Esophagus muscularis mucosa (tissue), 4 donors: Measurements from ENCODE around the gene CNOT3. TPM values are rescaled to one million over a fixed set of nuclear protein-coding genes. Genes with fewer than 3 reads are reported as not detected.
A peak's percentile ranks its signal among the peaks of the same experiment; 100 is the strongest.
"Not testable (repeated sequence)": the region's sequence is repeated elsewhere in the genome, so short reads cannot be mapped to it uniquely, and the experiment has no call there.

Experiments used
- DNase-seq: peaks from one replicate; pipeline ENCODE4 v3.0.0-alpha.2; 2017; ENCODE audit errors: extremely low spot score
- H3K27ac ChIP-seq, 4 donors: fragments of 200-600 bp; sonication (generic); replicated peaks in 1 of 4; 1 replicate in 3 of 4; 2 replicates in 1 of 4; pipeline ENCODE4 v1.5.1; 2016 to 2019; ENCODE audit warnings: mild to moderate bottlenecking in 1 of 4
- H3K27me3 ChIP-seq, 4 donors: fragments of 200-600 bp; sonication (generic); one replicate each; pipeline versions ENCODE4 v1.5.1 to v1.6.0; 2016 to 2019
- H3K36me3 ChIP-seq, 4 donors: fragments of 200-600 bp; sonication (generic); one replicate each; pipeline ENCODE4 v1.5.1; 2016 to 2019
- H3K4me1 ChIP-seq, 4 donors: fragments of 200-600 bp; sonication (generic); one replicate each; pipeline ENCODE4 v1.5.1; 2016 to 2019
- H3K4me3 ChIP-seq, 4 donors: fragments of 200-600 bp; sonication (generic); 1 replicate in 2 of 4; 2 replicates in 2 of 4; pipeline ENCODE4 v1.5.1; 2016 to 2019; ENCODE audit warnings: mild to moderate bottlenecking in 4 of 4, moderate library complexity in 1 of 4
- H3K9me3 ChIP-seq, 4 donors: fragments of 200-600 bp; sonication (generic); 1 replicate in 3 of 4; 2 replicates in 1 of 4; pipeline ENCODE4 v1.5.1; 2016 to 2019
- CTCF ChIP-seq, 3 experiments: fragments of 200-600 bp in 2 of 3; fragments of 450-650 bp in 1 of 3; sonication (generic) in 2 of 3; IDR thresholded peaks; one replicate each; pipeline ENCODE4 v1.5.1; 2017 to 2019; ENCODE audit warnings: antibody characterized with exemption in 3 of 3, mild to moderate bottlenecking in 2 of 3, moderate library complexity in 1 of 3
- EP300 ChIP-seq: sonication (generic); formaldehyde crosslinking; IDR thresholded peaks from one replicate; pipeline ENCODE4 v1.6.1; 2017; ENCODE audit warnings: antibody characterized with exemption
- POLR2A ChIP-seq: fragments of 450-650 bp; IDR thresholded peaks from one replicate; pipeline ENCODE4 v1.6.1; 2017; ENCODE audit warnings: antibody characterized with exemption, moderate library complexity, mild to moderate bottlenecking, low read depth
- POLR2AphosphoS5 ChIP-seq, 2 donors: sonication (generic); formaldehyde crosslinking; IDR thresholded peaks; one replicate each; pipeline ENCODE4 v1.6.1; 2017; ENCODE audit warnings: antibody characterized with exemption in 2 of 2
- WGBS: methylation state at CpG from one replicate; pipeline ENCODE4 v1.1.5; 2018; 5-methylcytosine and 5-hydroxymethylcytosine counted together
- intact Hi-C: fragments of 100-400 bp; cut with DNase I; formaldehyde crosslinking; loops from one replicate; pipeline ENCODE4 v1.15.1; 2023
- total RNA-seq, 4 donors: library from RNA; depleted of rRNA; stranded (reverse); fragments of >200 nt; gene quantifications; one replicate each; pipeline versions ENCODE4 v1.1.0 to v1.2.1, GENCODE V29; 2016

CNOT3 gene
- total RNA-seq, 4 donors from 2014 or later = 15.1 to 25.3 (median 21.1) TPM

GRCh38 chr19:54190503-54191010, 53.0 kb downstream of the CNOT3 start:
- Histone ChIP-seq H3K4me3 (peak overlapping the region; percentile 76 to 93 (median 90)), H3K27me3 (no peaks in the 10 kb centered on the region), H3K27ac (peak overlapping the region; percentile 97 to 99 (median 98)), H3K9me3 (no peaks in the 10 kb centered on the region), H3K4me1 (peaks cover 24 to 35% (median 34%) of the 10 kb centered on the region in 4 donors), H3K36me3 (peaks cover 12 to 48% (median 28%) of the 10 kb centered on the region in 4 donors)
- intact Hi-C loops = no loop called here
- 2% methylated on average over 33 of the region's 56 CpGs for WGBS
- peak; percentile 100 for DNase-seq
- TF ChIP-seq POLR2AphosphoS5 (IDR thresholded peaks at IDR 0.05) = peak in 1 of 2 donors; percentile 70
- no peak for TF ChIP-seq EP300
- no peak for TF ChIP-seq POLR2A

- no peak for DNase-seq
- H3K4me1 ChIP-seq = peaks cover 24 to 35% (median 34%) of the 10 kb centered on the region in 4 donors
- peak; percentile 26 to 79 for TF ChIP-seq POLR2AphosphoS5 (IDR thresholded peaks at IDR 0.05)
- no peak for TF ChIP-seq CTCF (IDR thresholded peaks at IDR 0.05)
- TF ChIP-seq EP300 = no peak
- H3K27me3 ChIP-seq = no peaks in the 10 kb centered on the region
- no peaks in the 10 kb centered on the region for H3K9me3 ChIP-seq
- intact Hi-C loops = no loop called here
- H3K36me3 ChIP-seq = peaks cover 12 to 42% (median 26%) of the 10 kb centered on the region in 4 donors
- H3K27ac ChIP-seq = peak within 1 kb of the TSS; percentile 97 to 99 (median 98)
- H3K4me3 ChIP-seq = peak within 1 kb of the TSS; percentile 76 to 93 (median 90)
- WGBS = under 1% methylated on average over 41 of the region's 77 CpGs
Measured at GRCh38 chr19:54191011-54191810, 53.6 kb downstream of the CNOT3 start, which contains the start of gene TSEN34. Gene TSEN34 (plus strand): TSS chr19:54191308. CDS start chr19:54191365, 57 bp downstream.

GRCh38 chr19:54191811-54192453, 54.4 kb downstream of the CNOT3 start:
- TF ChIP-seq EP300 (no peak), CTCF (IDR thresholded peaks at IDR 0.05) (no peak), POLR2AphosphoS5 (IDR thresholded peaks at IDR 0.05) (no peak), POLR2A (no peak)
- Histone ChIP-seq H3K4me1 (peaks cover 24 to 35% (median 34%) of the 10 kb centered on the region in 4 donors), H3K9me3 (no peaks in the 10 kb centered on the region), H3K4me3 (peak overlapping the region; percentile 76 to 93 (median 90)), H3K27ac (peak overlapping the region; percentile 97 to 99 (median 98)), H3K36me3 (peaks cover 12 to 41% (median 22%) of the 10 kb centered on the region in 4 donors), H3K27me3 (no peaks in the 10 kb centered on the region)
- DNase-seq = no peak
- intact Hi-C loops = no loop called here
- WGBS = 61% methylated on average over 18 of the region's 19 CpGs

GRCh38 chr19:54193011-54193410, 55.4 kb downstream of the CNOT3 start:
- Histone ChIP-seq H3K27ac (peak overlapping the region in 3 of 4 donors; percentile 2 to 99 (median 99)), H3K4me1 (peaks cover 23 to 33% (median 29%) of the 10 kb centered on the region in 4 donors), H3K9me3 (no peaks in the 10 kb centered on the region), H3K36me3 (peaks cover 12 to 44% (median 20%) of the 10 kb centered on the region in 4 donors), H3K4me3 (no peak overlapping the region), H3K27me3 (no peaks in the 10 kb centered on the region)
- intact Hi-C loops = no loop called here
- WGBS = 93% methylated on average over 11 of the region's 11 CpGs
- DNase-seq = no peak
- no peak for TF ChIP-seq POLR2AphosphoS5 (IDR thresholded peaks at IDR 0.05)
- TF ChIP-seq POLR2A = no peak
- no peak for TF ChIP-seq EP300
- TF ChIP-seq CTCF (IDR thresholded peaks at IDR 0.05) = no peak

- H3K27ac ChIP-seq, DNase-seq, intact Hi-C loops, H3K4me3 ChIP-seq, H3K9me3 ChIP-seq, H3K27me3 ChIP-seq: not testable (repeated sequence)
- Histone ChIP-seq H3K36me3 (peaks cover 12 to 44% (median 20%) of the 10 kb centered on the region in 4 donors), H3K4me1 (peaks cover 13 to 21% (median 18%) of the 10 kb centered on the region in 4 donors)
- 97% methylated on average over 12 of the region's 12 CpGs for WGBS
Measured at GRCh38 chr19:54194463-54194862, 56.9 kb downstream of the CNOT3 start.
